GM19351 (cell line): ENCODE data around the gene REXO1.
"Not testable (repeated sequence)": the region's sequence is repeated elsewhere in the genome, so short reads cannot be mapped to it uniquely, and the experiment has no call there.

Experiments
- ATAC-seq: cut with Tn5 transposase; IDR thresholded peaks from one replicate; pipeline ENCODE4 v1.9.1; 2021; ENCODE audit warnings: mild to moderate bottlenecking, moderate library complexity; ENCODE audit not compliant: unreplicated experiment

The REXO1 gene

GRCh38 chr19:1848399-1849131 is at the start of gene REXO1:
TSS of gene REXO1 (minus strand) at chr19:1848483. CDS start at chr19:1848358, 125 bp downstream.
- peak; percentile 70 for ATAC-seq

GRCh38 chr19:1896508-1896907 is 48.2 kb upstream of the REXO1 start:
- ATAC-seq = no peak

GRCh38 chr19:1893791-1894190 is 45.5 kb upstream of the REXO1 start:
- ATAC-seq = no peak

GRCh38 chr19:1889907-1890306 is 41.6 kb upstream of the REXO1 start:
- ATAC-seq = no peak

GRCh38 chr19:1888385-1888784 is 40.1 kb upstream of the REXO1 start:
- no peak for ATAC-seq

GRCh38 chr19:1886360-1886759 is 38.1 kb upstream of the REXO1 start:
- not testable (repeated sequence) for ATAC-seq

- peak; percentile 75 for ATAC-seq
Measured at GRCh38 chr19:1885398-1886119, 37.3 kb upstream of the REXO1 start, which contains the start of gene ABHD17A. TSS of gene ABHD17A (minus strand) at chr19:1885496. CDS start at chr19:1881566, 3,930 bp downstream.

GRCh38 chr19:1884719-1885334 is 36.5 kb upstream of the REXO1 start:
- ATAC-seq = no peak

- ATAC-seq = no peak
Measured at GRCh38 chr19:1884291-1884718, 36.0 kb upstream of the REXO1 start.

- no peak for ATAC-seq
Measured at GRCh38 chr19:1883784-1884183, 35.5 kb upstream of the REXO1 start.

GRCh38 chr19:1882786-1883692 is 34.8 kb upstream of the REXO1 start:
- no peak for ATAC-seq

- no peak for ATAC-seq
Measured at GRCh38 chr19:1882089-1882785, 34.0 kb upstream of the REXO1 start.

- ATAC-seq = not testable (repeated sequence)
Measured at GRCh38 chr19:1881393-1882088, 33.3 kb upstream of the REXO1 start.

- ATAC-seq = no peak
Measured at GRCh38 chr19:1880611-1881392, 32.5 kb upstream of the REXO1 start.

- not testable (repeated sequence) for ATAC-seq
Measured at GRCh38 chr19:1879982-1880381, 31.7 kb upstream of the REXO1 start.

GRCh38 chr19:1878583-1878982 is 30.3 kb upstream of the REXO1 start:
- not testable (repeated sequence) for ATAC-seq

GRCh38 chr19:1877280-1877660 is 29.0 kb upstream of the REXO1 start:
- not testable (repeated sequence) for ATAC-seq

- ATAC-seq = not testable (repeated sequence)
Measured at GRCh38 chr19:1876496-1877279, 28.4 kb upstream of the REXO1 start.
